COLO829 (cell line): Measurements from ENCODE around the gene TMEM259.
A peak's percentile ranks its signal among the peaks of the same experiment; 100 is the strongest.

Experiments
- DNase-seq: peaks from one replicate; pipeline ENCODE4 v3.0.0; 2012; ENCODE audit warnings: low spot score

The TMEM259 gene

GRCh38 chr19:1020868-1021425, at the start of gene TMEM259:
TSS of gene TMEM259 (minus strand) at chr19:1021123. CDS start at chr19:1020996, 127 bp downstream.
- peak; percentile 97 for DNase-seq

- DNase-seq = no peak
Observed at GRCh38 chr19:1070576-1070930, 49.6 kb upstream of the TMEM259 start.

GRCh38 chr19:1069009-1069779, 48.3 kb upstream of the TMEM259 start:
- DNase-seq = no peak

- DNase-seq = no peak
Observed at GRCh38 chr19:1068009-1069001, 47.4 kb upstream of the TMEM259 start.

- DNase-seq = no peak
Observed at GRCh38 chr19:1067341-1067957, 46.5 kb upstream of the TMEM259 start.

- DNase-seq = no peak
Observed at GRCh38 chr19:1066748-1067340, 45.9 kb upstream of the TMEM259 start, which contains the start of gene ARHGAP45. TSS of gene ARHGAP45 (plus strand) at chr19:1067167. CDS start at chr19:1067406, 239 bp downstream.

GRCh38 chr19:1066251-1066747, 45.4 kb upstream of the TMEM259 start:
- no peak for DNase-seq

GRCh38 chr19:1065606-1066109, 44.7 kb upstream of the TMEM259 start:
- DNase-seq = no peak

- DNase-seq = no peak
Observed at GRCh38 chr19:1064661-1065605, 44.0 kb upstream of the TMEM259 start.

- no peak for DNase-seq
Observed at GRCh38 chr19:1063909-1064660, 43.2 kb upstream of the TMEM259 start.

GRCh38 chr19:1063030-1063908, 42.3 kb upstream of the TMEM259 start:
- peak; percentile 60 for DNase-seq

GRCh38 chr19:1062387-1063029, 41.6 kb upstream of the TMEM259 start:
- no peak for DNase-seq

- no peak for DNase-seq
Observed at GRCh38 chr19:1061987-1062386, 41.1 kb upstream of the TMEM259 start.

GRCh38 chr19:1060689-1061088, 39.8 kb upstream of the TMEM259 start:
- DNase-seq = no peak

GRCh38 chr19:1058112-1058511, 37.2 kb upstream of the TMEM259 start:
- DNase-seq = no peak

GRCh38 chr19:1057176-1057855, 36.4 kb upstream of the TMEM259 start:
- DNase-seq = no peak
